GM21526 (cell line): ENCODE data around the gene PDE4D.
"Not testable (repeated sequence)": the region's sequence is repeated elsewhere in the genome, so short reads cannot be mapped to it uniquely, and the experiment has no call there.

Experiments
- ATAC-seq: cut with Tn5 transposase; IDR thresholded peaks from one replicate; pipeline ENCODE4 v1.9.1; 2021; ENCODE audit warnings: moderate library complexity; ENCODE audit not compliant: unreplicated experiment, low FRiP score

The PDE4D gene

GRCh38 chr5:59071755-59072549, 821.6 kb downstream of the PDE4D start:
- no peak for ATAC-seq

- no peak for ATAC-seq
Measured at GRCh38 chr5:59069438-59070079, 824.0 kb downstream of the PDE4D start.

GRCh38 chr5:59067956-59068656, 825.4 kb downstream of the PDE4D start:
- ATAC-seq: no peak

GRCh38 chr5:59066367-59067163, 827.0 kb downstream of the PDE4D start:
- no peak for ATAC-seq

- no peak for ATAC-seq
Measured at GRCh38 chr5:59065554-59065953, 828.0 kb downstream of the PDE4D start.

- no peak for ATAC-seq
Measured at GRCh38 chr5:59064293-59064692, 829.2 kb downstream of the PDE4D start.

- ATAC-seq: no peak
Measured at GRCh38 chr5:59062986-59063683, 830.4 kb downstream of the PDE4D start.

GRCh38 chr5:59061377-59061776, 832.1 kb downstream of the PDE4D start:
- no peak for ATAC-seq

- no peak for ATAC-seq
Measured at GRCh38 chr5:59058969-59059687, 834.4 kb downstream of the PDE4D start.

GRCh38 chr5:59058237-59058636, 835.3 kb downstream of the PDE4D start:
- no peak for ATAC-seq

GRCh38 chr5:59056599-59056998, 836.9 kb downstream of the PDE4D start:
- ATAC-seq: not testable (repeated sequence)

- no peak for ATAC-seq
Measured at GRCh38 chr5:59055745-59056448, 837.6 kb downstream of the PDE4D start.

GRCh38 chr5:59054963-59055528, 838.5 kb downstream of the PDE4D start:
- no peak for ATAC-seq

- ATAC-seq: no peak
Measured at GRCh38 chr5:59051951-59052350, 841.6 kb downstream of the PDE4D start.

GRCh38 chr5:59049095-59049494, 844.4 kb downstream of the PDE4D start:
- ATAC-seq: no peak

GRCh38 chr5:59042201-59043055, 851.1 kb downstream of the PDE4D start:
- no peak for ATAC-seq

GRCh38 chr5:59041355-59041754, 852.2 kb downstream of the PDE4D start:
- ATAC-seq: no peak

GRCh38 chr5:59040804-59041201, 852.7 kb downstream of the PDE4D start:
- no peak for ATAC-seq
